Peyer's patch (tissue), 4 donors: ENCODE measurements around the gene EPAS1.

Experiments used
- CTCF ChIP-seq, 6 experiments: fragments of 450-650 bp in 4 of 6; fragments of 200-600 bp in 2 of 6; sonication (generic) in 1 of 6; IDR thresholded peaks; one replicate each; pipeline ENCODE4 v1.5.1; 2017 to 2019; ENCODE audit warnings: antibody characterized with exemption in 6 of 6, mild to moderate bottlenecking in 3 of 6, moderate library complexity in 1 of 6
- POLR2A ChIP-seq, 2 donors: fragments of 450-650 bp; IDR thresholded peaks; one replicate each; pipeline ENCODE4 v1.5.1; 2017; ENCODE audit warnings: antibody characterized with exemption in 2 of 2, mild to moderate bottlenecking in 2 of 2, moderate library complexity in 2 of 2

GRCh38 chr2:46305767-46306166 lies 8.6 kb downstream of the EPAS1 start:
- TF ChIP-seq CTCF (IDR thresholded peaks at IDR 0.05) (no peak), POLR2A (IDR thresholded peaks at IDR 0.05) (no peak)
